G401.6 (cell line): ENCODE data around the gene GGT7.
"Not testable (repeated sequence)": the region's sequence is repeated elsewhere in the genome, so short reads cannot be mapped to it uniquely, and the experiment has no call there.

ENCODE experiments used
- FAIRE-seq: peaks from 2 replicates; lab custom pipeline; 2012; peaks lifted over from hg19 to GRCh38; lab: Jason Lieb, UNC

Gene GGT7

GRCh38 chr20:34842143-34842542 is 30.5 kb downstream of the GGT7 start:
- no peak for FAIRE-seq

- FAIRE-seq: peak; percentile 93
Measured at GRCh38 chr20:34834459-34834893, 38.2 kb downstream of the GGT7 start.

GRCh38 chr20:34831936-34832335 is 40.7 kb downstream of the GGT7 start:
- FAIRE-seq: no peak

GRCh38 chr20:34829191-34829590 is 43.5 kb downstream of the GGT7 start:
- FAIRE-seq: no peak

GRCh38 chr20:34825530-34826362 is 46.9 kb downstream of the GGT7 start, which contains the start of gene NCOA6:
NCOA6 (minus strand) TSS chr20:34825651; CDS start chr20:34782355, 43,296 bp downstream.
- no peak for FAIRE-seq

- no peak for FAIRE-seq
Measured at GRCh38 chr20:34824806-34825529, 47.7 kb downstream of the GGT7 start.

GRCh38 chr20:34824452-34824805 is 48.2 kb downstream of the GGT7 start:
- FAIRE-seq: peak; percentile 69

- no peak for FAIRE-seq
Measured at GRCh38 chr20:34824026-34824425, 48.6 kb downstream of the GGT7 start.

GRCh38 chr20:34820805-34821578 is 51.7 kb downstream of the GGT7 start:
- FAIRE-seq: no peak

- FAIRE-seq: no peak
Measured at GRCh38 chr20:34817801-34818200, 54.9 kb downstream of the GGT7 start.

- FAIRE-seq: no peak
Measured at GRCh38 chr20:34817072-34817471, 55.6 kb downstream of the GGT7 start.

- FAIRE-seq: no peak
Measured at GRCh38 chr20:34815636-34816035, 57.0 kb downstream of the GGT7 start.

- no peak for FAIRE-seq
Measured at GRCh38 chr20:34808583-34808982, 64.1 kb downstream of the GGT7 start.

GRCh38 chr20:34807944-34808465 is 64.7 kb downstream of the GGT7 start:
- not testable (repeated sequence) for FAIRE-seq

GRCh38 chr20:34806255-34806654 is 66.4 kb downstream of the GGT7 start:
- FAIRE-seq: no peak

- no peak for FAIRE-seq
Measured at GRCh38 chr20:34798871-34799270, 73.8 kb downstream of the GGT7 start.

- FAIRE-seq: no peak
Measured at GRCh38 chr20:34798328-34798727, 74.3 kb downstream of the GGT7 start.

GRCh38 chr20:34797012-34797995 is 75.4 kb downstream of the GGT7 start:
- FAIRE-seq: no peak
